Measurements from ENCODE around the gene PYGB. TPM values are rescaled to one million over a fixed set of nuclear protein-coding genes. Genes with fewer than 3 reads are reported as not detected.

PYGB gene
- total and polyA plus RNA-seq, 2 donors (not counting 1 experiment from before 2014, with no cell fraction given), result 22.5 to 30.6 TPM

- WGBS (ENCODE audit: insufficient coverage), result 90% methylated on average over 8 of the region's 15 CpGs
- ATAC-seq (ENCODE audit: low read depth), result no peak
- no peak overlapping the region for H3K9ac ChIP-seq (ENCODE audit: low read length)
- H3K4me2 ChIP-seq (replicated peaks; ENCODE audit: low read depth, low read length, poor library complexity, severe bottlenecking), result no peak overlapping the region
- H3K27ac ChIP-seq (ENCODE audit: low read length in 2 of 2), result no peak overlapping the region
- H3K36me3 ChIP-seq (replicated peaks in 1 of 2; ENCODE audit: control extremely low read depth in 1 of 2, control insufficient read depth in 1 of 2, extremely low read depth in 1 of 2, insufficient read depth in 2 of 2, low read length in 1 of 2), result peaks cover 0 to 15% of the 10 kb centered on the region in 2 experiments
- POLR2A ChIA-PET, result no interaction called here
- no peak for DNase-seq
- H3K4me3 ChIP-seq (ENCODE audit: control extremely low read depth in 1 of 5, extremely low read depth in 1 of 5, insufficient read depth in 1 of 5, low read depth in 2 of 5, low read length in 4 of 5), result no peak overlapping the region
- Mint-ChIP-seq H3K9me3 (ENCODE audit: insufficient read depth) (no peaks in the 10 kb centered on the region), H3K4me3 (no peak overlapping the region), H3K27me3 (no peaks in the 10 kb centered on the region), H3K4me1 (no peaks in the 10 kb centered on the region), H3K27ac (no peak overlapping the region)
- H2AFZ ChIP-seq (ENCODE audit: insufficient read depth, low read depth, low read length, poor library complexity, severe bottlenecking), result no peak overlapping the region
- intact Hi-C loops (cut with micrococcal nuclease), result no loop called here
- no peaks in the 10 kb centered on the region for H3K79me2 ChIP-seq (ENCODE audit: control insufficient read depth, insufficient read depth, low read length)
- no peaks in the 10 kb centered on the region for H3K9me3 ChIP-seq (ENCODE audit: control extremely low read depth in 1 of 3, control insufficient read depth in 2 of 3, insufficient read depth in 1 of 3, low read length in 2 of 3)
- no peaks in the 10 kb centered on the region for H3K4me1 ChIP-seq (ENCODE audit: control insufficient read depth in 2 of 2, insufficient read depth in 2 of 2, low read length in 2 of 2)
- TF ChIP-seq CTCF (IDR thresholded peaks at IDR 0.05) (no peak), EZH2 (IDR thresholded peaks at IDR 0.05; ENCODE audit: borderline replicate concordance, insufficient read depth, low read depth, low read length, poor library complexity, severe bottlenecking) (no peak)
- no peaks in the 10 kb centered on the region for H4K20me1 ChIP-seq (ENCODE audit: control insufficient read depth, insufficient read depth, low read length, poor library complexity, severe bottlenecking)
- no peaks in the 10 kb centered on the region for H3K27me3 ChIP-seq (replicated peaks in 1 of 4; ENCODE audit: control extremely low read depth in 1 of 4, control insufficient read depth in 3 of 4, insufficient read depth in 4 of 4, low read length in 3 of 4)
- CTCF ChIA-PET, result interaction anchor here (0.8 to 1.2 kb wide), 2 partner anchors 25 kb away, joined by 3 read pairs; no protein-coding TSS in a partner anchor
Measured at GRCh38 chr20:25220810-25221591, 26.9 kb upstream of the PYGB start.

Data from B cell (primary cell).